Midbrain (tissue), 1 donor: ENCODE data around the gene TSR1.

ENCODE experiments used
- DNase-seq: peaks from one replicate; lab custom pipeline; 2025; lab: John Stamatoyannopoulos, UW

Gene TSR1

DNA sequence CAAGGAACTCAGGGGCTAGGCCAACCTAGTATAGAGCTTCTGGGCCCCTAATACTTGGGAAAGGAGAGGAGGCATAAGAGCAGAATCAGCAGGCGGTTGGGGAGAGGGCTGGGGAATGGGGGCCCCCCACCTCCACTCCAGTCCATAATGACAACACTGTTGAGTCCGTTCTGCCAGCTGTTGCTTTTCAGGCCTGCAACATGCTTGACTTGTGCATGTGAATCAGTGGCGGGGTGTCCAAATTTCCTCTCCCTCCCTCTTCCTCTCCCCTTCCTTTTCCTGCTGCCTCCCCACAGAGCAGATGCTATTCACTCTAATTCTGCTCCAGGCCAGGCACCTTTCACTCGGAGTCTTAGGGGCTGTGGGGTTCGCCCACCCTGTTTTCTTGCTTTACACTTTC lies 32.8 kb upstream of the TSR1 start:
- no peak for DNase-seq

DNA sequence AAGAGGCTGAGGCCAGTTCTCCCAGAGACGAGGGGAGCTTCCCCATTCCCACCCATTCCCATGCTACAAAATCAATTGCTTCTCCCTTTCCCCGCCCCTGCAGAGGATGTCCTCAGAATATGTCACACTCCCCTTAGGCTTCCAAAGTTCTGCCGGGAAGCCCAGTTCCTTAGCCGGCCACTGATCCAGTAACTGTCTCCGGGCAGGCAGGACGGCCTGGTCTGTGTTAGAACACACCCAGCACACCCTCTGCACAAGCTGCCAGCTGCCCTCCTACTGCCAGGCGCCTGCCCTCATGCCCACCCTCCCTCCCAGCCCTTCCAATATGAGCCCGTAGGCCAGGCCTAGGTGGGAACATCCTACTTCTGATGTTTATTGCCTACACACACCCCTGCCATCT lies 32.1 kb upstream of the TSR1 start:
- no peak for DNase-seq

DNA sequence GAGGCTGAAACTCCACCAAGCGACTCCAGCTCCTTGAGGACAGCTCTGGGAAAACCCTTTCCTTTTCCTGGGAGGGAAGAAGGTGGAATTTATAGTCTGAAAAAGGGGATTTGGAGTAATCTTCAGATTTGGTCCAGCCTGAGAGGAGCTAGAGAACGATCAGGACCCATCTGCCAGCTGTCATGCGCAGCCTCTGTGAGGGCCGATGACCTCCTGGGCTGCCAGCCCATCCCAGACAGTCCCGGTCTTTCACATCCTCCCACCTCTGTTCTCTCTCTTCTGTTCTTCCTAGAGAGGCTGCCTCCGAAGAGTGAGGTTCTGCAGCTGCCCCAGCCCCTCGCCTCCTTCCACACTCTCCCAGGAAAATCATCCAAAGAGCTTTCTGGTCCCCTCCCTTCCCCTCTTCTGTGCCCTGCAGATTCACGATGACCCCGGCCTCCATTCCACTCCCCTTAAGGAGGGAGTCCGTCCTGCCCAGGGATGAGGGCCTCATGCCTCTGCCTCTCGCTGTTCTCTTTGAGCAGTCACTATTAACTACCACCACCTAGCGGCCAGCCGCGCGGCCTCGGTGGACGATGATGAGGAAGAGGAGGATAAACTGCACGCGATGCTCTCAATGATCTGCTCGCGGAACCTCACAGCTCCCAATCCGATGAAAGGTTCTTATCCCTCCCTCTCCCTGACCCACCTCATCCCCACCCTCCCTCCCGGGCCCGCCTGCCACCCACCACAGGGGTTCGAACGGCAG lies 30.7 kb upstream of the TSR1 start:
- no peak for DNase-seq

DNA sequence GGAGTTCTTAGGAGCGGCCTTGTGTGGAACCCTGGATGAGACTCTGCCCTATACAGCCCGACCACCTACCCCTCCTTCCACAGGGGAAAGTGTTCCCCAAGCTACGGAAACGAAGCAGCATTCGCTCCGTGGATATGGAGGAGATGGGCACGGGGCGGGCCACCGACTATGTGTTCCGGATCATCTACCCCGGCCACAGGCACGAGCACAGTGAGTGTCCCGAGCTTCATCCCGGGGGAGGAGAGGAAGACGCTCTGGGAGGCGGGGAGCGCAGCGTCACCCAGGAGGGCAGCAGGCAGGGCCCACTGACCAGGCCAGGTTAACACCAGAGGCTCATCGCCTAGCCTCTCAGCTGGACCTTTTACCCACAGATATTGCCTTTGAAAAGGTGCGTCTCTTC lies 28.9 kb upstream of the TSR1 start:
- DNase-seq = no peak

DNA sequence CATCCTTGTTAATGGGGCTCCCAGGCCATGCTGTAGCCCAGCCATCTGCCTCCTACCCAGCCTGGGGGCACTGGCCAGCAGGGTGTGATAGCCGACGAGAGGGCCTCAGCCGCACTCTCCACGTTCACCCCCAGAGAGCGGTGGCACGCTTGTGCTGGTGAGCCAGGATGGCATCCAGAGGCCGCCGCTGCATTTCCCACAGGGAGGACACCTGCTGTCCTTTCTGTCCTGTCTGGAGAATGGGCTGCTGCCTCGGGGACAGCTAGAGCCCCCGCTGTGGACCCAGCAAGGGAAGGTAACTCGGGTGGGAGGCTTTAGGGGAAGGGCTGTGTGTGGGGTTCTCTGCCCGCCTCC lies 28.5 kb upstream of the TSR1 start:
- DNase-seq = no peak

DNA sequence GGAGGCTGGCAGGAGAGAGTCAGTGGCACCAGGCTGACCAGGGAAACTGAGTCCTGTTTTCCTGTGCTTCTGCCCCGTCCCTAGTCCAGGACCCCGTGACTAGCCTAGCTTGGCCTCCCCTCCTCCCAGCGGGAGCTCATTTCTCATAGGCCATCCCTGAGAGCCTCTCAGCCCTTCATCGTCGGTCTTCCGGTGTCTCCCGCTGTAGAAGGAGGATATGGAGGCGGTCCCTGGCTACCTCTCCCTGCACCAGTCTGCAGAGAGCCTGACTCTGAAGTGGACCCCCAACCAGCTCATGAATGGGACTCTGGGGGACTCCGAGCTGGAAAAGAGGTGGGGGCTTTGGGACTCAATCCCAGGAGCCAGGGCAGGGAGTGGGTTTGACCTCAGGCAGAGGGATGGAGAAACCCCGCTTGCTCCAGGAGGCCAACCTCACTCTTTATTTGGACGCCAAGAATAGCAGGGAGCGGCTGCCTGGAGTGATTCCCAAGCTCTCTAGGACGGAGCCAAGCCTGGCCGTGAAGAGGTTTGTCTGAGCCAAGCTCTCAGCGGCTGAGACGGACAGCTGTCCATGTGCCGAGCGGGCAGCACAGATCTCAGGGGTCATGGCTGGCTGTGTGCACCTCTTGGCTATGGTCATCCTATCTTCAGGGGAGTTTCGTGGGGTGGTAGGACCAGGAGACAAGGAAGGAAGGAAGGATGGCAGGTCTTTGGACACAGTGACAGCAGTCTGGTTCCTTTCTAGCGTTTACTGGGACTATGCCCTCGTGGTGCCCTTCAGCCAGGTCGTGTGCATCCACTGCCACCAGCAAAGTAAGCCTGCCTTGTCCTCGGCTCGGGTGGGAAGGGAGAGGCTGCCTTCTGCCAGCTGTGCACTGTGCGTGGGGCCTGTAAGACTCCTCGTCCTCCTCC lies 27.9 kb upstream of the TSR1 start:
- peak; percentile 27 for DNase-seq

DNA sequence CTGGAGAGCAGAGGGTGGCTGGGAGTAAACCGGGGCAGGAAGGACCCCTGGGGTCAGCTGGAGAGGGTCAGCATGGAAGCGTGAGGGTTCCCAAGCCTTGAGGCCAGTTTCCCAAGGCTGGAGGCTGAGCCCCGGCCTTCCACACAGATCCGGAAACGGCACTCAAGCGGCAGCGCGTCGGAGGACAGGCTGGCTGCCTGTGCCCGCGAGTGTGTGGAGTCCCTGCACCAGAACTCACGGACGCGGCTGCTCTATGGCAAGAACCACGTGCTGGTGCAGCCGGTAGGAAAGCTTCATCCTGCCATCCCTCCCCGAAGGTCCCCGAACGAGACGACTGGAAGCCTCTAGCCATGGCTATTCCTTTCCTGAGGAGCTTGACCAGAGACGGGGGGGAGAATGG lies 27.1 kb upstream of the TSR1 start:
- DNase-seq = no peak

DNA sequence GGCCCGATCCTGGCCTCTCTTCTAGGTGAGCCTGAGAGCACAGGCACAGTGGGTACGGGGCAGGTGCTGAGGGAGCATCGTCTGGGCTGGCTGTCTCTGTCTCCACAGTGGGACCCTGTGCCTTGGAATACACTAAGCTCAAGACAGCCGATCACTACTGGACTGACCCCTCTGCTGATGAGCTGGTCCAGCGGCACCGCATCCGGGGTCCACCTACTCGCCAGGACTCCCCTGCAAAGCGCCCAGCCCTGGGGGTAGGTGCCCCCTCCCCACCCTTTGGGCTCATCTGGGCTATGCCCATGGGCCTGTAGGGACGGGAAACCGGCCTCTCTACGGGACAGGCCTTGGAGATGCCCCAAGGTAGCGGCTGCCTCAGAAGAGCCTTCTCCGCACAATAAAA lies 26.6 kb upstream of the TSR1 start:
- DNase-seq = no peak

DNA sequence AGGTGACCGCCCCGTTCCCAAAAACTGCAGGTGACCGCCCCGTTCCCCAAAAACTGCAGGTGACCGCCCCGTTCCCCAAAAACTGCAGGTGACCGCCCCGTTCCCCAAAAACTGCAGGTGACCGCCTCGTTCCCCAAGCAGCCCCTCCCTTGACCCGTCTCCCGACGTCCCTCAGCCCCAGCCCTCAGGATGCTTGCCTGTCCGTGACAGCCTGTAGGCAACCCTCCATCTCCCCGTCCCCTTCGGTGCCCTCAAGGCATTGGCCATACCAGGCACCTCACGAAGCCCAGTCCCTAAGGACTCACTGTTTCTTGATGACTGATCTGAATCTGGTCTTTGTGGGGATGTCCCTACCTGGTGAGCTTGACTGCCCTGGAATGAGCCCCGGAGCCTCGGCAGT lies 26.2 kb upstream of the TSR1 start:
- DNase-seq = no peak

DNA sequence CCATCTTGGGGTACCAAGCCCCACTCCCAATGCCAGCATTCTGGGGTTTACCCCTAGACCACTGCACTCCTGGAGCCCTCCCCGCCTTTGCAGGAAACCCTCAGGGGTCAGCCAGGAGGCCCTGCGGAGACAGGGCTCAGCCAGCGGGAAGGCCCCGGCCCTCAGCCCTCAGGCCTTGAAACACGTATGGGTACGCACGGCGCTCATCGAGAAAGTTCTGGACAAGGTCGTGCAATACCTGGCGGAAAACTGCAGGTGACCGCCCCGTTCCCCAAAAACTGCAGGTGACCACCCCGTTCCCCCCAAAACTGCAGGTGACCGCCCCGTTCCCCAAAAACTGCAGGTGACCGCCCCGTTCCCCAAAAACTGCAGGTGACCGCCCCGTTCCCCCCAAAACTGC lies 25.8 kb upstream of the TSR1 start:
- DNase-seq = no peak

DNA sequence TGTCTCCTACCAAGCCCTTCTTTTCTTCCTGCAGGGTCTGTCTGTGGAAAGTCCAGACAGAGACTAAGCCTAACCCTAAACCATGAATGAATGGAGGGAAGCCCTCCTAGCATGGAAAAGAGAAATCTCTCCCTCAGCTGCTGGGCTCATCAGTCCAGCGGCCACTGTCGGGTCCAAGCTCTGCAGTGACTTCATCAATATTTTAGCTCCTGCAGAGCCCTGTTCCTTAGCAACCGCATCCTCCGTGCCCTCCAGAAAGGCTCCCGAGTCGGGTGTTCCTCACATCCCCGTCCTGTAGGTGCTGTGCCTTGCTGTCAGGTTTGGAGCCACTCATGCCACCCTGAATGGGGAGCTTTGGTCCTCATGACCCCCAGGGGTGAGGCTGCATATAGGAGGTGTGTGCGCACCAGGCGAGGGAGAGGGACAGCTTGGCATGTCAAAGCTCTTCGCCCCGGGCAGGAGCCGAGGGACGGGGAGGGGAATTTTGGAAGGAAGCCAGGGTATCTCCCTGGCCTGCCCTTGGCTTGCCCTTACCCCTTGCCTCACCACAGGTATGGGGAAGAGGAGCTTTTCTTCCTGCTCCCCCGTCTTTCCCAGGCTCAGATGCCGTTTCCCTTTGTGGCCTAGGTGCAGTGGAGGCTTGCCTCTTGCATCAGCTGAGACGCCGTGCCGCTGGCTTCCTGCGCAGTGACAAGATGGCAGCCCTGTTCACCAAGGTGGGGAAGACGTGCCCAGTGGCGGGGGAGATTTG lies 24.9 kb upstream of the TSR1 start:
- DNase-seq = no peak

DNA sequence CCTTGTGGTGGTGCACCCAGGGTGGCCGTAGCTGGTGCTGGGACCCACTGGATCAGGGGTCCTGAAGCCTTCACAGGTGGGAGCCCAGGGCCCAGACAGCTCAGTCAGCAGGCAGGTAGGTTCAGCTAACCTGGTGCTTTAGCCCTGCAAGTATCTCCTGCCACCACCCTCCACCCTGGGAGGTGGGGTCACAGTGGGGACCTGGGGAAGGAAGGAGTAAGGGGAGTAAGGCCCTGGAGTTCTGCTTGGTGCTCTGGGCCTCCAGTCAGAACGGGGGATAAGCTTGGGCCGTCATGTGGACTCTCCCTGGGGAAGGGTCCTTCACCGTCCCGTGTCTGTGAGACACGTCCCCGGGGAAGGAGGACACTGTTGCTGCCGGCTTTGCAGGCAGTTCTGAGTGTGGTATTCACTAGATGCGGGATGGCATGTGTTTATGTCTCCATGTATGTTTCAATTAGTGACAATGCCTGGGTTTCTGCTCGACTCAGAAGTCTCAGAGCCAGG lies 21.7 kb upstream of the TSR1 start:
- DNase-seq = no peak

DNA sequence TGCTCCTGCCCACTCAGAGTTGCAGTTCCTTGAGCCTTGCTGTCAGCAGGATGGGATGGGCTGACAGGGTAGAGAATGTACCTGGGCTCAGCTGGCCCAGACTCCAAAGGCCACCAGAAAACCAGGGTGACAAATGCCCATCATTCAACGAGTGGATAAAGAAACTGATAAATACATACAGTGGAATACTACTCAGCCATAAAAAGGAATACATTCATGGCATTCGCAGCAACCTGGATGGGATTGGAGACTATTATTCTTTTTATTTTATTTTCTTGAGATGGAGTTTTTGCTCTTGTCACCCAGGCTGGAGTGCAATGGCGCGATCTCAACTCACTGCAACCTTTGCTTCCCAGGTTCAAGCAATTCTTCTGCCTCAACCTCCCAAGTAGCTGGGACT lies 21.0 kb upstream of the TSR1 start:
- DNase-seq = no peak

DNA sequence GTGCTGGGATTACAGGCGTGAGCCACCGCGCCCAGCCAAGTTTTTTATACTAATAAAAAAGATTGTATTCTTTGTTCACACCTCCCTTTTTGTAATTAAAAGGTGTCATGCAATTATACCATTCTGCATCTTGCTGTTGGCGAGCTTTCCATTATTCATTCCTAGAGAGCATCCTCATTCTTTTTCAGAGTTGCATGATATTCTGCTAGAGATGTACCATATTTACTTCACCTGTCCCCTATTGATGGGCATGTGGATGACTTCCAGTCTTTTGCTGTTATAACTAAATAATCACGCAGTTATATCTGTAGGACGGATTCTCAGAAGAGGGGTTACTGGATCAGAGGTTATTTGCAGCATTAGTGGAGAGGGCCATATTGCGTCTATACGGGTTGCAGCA lies 18.1 kb upstream of the TSR1 start:
- no peak for DNase-seq

DNA sequence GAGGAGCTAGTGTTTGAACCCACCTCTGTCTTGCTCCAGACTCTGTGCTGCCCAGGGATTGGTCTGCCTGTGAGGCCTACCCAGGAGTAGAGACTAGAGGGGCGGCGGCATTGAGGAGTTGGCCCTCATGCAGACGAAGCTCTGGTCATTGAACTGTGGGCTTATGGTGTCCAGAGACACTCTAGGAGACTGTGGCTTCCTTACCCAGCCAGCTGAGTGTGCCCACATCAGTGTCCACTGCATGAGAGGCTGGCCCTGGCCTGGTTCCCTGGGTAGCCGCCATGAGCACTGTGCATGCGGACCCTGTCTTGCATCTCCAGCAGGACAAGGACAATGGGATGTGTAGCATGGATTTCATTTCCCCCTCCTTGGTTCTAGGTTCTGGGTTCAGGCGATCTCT lies 15.0 kb upstream of the TSR1 start:
- no peak for DNase-seq

DNA sequence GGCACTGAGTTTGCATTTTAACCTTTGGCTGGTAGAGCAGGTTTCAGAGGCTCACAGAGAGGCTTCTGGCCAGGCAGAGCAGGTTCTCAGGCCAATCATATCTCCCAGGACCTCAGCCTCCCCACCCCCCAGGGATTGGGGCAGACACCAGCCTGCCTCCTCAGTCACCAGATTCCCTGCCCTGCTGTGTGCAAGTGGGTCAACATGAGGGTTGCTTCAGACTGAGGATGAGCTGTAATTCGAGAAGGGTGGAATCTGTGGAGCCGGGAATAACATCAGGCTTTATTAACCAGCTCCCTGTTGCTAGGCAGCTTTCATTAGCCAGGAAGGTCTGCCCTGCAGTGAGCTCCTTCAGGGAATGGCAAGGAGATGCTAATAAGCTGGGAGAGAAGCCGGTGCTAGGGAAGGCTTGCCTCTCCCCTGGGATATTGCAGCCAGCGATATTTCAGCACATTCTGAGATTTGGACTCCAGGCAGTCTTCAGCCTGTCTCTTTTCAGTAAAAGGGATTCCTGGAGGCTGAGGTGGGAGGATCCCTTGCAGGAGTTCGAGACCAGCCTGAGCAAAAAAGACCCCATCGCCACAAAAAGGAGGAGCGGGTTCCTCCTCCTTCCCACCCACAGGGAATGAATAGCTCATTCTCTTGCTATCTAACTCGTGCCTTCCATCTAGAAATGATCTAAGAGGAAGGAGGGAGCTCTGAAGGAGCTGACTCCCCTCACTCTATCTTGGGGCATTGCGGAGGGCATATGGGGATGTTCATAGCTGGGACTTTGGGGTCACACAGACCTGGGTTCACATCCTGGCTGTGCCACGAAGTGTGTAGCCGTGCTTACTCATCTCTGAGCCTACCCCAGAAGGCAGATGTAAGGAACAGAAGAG lies 11.8 kb upstream of the TSR1 start:
- DNase-seq = peak; percentile 42

DNA sequence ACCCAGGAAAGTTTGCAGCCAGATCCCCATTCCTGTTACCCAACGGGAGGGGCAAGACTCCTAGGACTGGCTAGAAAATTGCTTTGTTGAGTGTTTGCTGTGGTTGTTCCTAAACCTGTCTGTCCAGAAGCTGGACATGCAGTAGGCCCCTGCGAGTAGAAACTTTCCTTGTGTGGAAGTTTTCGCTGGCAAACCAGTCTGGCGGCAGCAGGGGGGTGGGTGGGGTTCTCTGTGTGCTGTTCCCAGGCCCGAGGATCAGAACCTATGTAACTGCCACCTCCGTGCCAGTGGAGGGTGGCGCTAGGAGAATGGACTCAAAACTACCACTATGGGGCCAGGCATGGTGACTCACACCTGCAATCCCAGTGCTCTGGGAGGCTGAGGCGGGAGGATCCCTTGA lies 10.2 kb upstream of the TSR1 start:
- DNase-seq = no peak

DNA sequence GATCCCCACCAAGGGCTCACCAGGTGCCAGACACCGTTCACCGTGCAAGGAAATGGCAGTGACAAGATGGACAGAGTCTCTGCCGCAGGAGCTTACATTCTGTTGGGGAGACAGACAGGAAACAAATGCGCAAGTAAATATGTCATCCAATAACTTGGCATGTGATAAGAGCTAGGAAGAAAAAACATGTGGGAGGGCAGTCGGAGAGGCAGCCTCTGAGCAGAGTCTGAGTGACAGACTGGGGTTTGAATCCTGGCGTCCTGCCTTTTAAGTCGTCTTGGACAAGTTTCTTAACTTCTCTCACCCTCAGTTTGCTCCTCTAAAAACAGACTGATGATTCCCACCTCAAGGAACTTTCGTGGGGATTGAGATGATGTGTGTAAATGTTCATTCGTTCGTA lies 8.3 kb upstream of the TSR1 start:
- DNase-seq = no peak

DNA sequence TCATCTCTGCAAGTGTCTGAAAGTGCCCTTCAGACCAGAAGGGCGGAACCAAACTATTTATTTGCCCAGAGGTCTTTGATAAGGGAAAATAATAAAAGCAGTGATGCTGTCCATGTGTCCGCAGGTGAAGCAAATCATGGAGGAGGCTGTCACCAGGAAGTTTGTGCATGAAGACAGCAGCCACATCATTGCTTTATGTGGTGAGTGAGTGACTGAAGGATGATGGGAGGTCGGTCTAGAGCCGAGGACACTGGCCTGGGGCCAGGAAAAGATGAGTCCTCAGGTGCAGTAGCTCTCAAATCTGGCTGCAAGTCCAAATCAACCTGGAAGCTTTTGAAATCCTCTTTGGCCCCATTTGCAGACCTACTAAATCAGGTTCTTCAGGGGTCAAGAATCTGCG lies 7.2 kb upstream of the TSR1 start:
- no peak for DNase-seq

DNA sequence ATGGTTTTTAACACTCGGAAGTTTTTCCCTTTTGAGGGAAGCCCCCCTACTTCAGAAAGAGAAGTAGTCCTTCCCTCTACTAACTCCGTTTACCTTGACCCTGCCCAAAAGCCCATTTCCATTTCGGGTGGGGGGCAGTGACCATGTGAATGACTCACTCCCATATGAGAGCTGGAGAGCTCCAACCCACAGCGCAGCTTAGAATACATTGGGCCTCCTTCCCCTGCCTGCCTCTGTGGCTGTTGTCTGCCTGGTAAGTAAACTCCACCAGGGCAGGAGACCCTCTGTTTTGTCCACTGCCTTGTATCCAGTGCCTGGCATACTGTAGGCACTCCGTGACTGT lies 2.0 kb upstream of the TSR1 start:
- no peak for DNase-seq

DNA sequence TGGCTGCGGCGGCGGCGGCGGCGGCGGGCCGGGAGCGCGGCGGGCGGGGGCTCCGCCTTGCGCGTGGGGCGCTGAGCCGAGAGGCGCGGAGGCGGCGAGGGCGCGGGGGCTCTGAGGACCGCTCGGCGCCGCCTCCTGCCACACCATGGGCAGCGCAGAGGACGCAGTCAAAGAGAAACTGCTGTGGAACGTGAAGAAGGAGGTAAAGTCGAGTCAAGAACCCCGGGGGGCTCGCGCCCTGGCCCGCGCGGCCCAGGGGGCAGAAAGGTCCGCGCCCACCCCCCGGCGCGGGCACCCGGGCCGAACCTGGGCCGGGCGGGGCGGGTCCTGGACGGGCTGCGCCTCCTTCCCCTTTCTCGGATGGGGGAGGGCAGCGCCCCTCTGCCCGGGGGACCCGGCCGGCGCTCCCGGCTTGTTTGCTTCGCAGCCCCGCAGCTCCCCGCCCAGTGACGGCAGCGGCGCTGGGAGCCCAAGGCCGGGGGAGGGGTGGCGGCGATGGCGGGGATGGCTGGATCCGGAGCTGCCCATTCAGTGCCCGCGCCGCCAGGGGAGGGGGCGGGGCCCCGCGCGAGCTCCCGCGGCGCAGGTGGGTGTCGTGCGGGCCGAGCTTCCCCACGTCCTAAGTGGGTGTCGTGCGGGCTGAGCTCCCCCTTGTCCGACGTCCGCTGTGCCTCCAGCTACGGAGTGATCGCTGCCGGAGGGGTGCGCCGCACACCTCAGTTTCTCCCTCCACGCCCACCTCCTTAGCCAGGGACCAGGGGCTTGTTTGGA lies 1.5 kb upstream of the TSR1 start:
- peak; percentile 30 for DNase-seq
